Stimulated activated effector memory CD8-positive, alpha-beta T cell treated with anti-CD3 and anti-CD28 coated beads, Interleukin-12 subunit alpha, Interleukin-12 subunit beta, amount 100 ng/mL, for 72 hours (primary cell): Measurements from ENCODE around the gene DYSF.
A peak's percentile ranks its signal among the peaks of the same experiment; 100 is the strongest.
"Not testable (repeated sequence)": the region's sequence is repeated elsewhere in the genome, so short reads cannot be mapped to it uniquely, and the experiment has no call there.

Experiments used
- ATAC-seq: fragments of 150-1000 bp; cut with Tn5 transposase; 2 replicates; pipeline ENCODE4 v1.10.0; 2021
- DNase-seq, 2 donors: peaks; one replicate each; pipeline ENCODE4 v3.0.0; 2021 to 2022; ENCODE audit warnings: low spot score in 2 of 2
- H3K27ac Mint-ChIP-seq: one replicate; pipeline ENCODE4 v1.8.0; 2022; ENCODE audit warnings: mild to moderate bottlenecking, mixed read lengths
- H3K36me3 Mint-ChIP-seq: one replicate; pipeline ENCODE4 v1.8.0; 2022; ENCODE audit warnings: mild to moderate bottlenecking, mixed read lengths
- H3K4me1 Mint-ChIP-seq: one replicate; pipeline ENCODE4 v1.8.0; 2022; ENCODE audit warnings: mixed read lengths
- H3K4me3 Mint-ChIP-seq: one replicate; pipeline ENCODE4 v1.8.0; 2022; ENCODE audit warnings: mild to moderate bottlenecking, mixed read lengths
- H3K9me3 Mint-ChIP-seq: one replicate; pipeline ENCODE4 v1.8.0; 2022; ENCODE audit warnings: mixed read lengths

The DYSF gene

DNA sequence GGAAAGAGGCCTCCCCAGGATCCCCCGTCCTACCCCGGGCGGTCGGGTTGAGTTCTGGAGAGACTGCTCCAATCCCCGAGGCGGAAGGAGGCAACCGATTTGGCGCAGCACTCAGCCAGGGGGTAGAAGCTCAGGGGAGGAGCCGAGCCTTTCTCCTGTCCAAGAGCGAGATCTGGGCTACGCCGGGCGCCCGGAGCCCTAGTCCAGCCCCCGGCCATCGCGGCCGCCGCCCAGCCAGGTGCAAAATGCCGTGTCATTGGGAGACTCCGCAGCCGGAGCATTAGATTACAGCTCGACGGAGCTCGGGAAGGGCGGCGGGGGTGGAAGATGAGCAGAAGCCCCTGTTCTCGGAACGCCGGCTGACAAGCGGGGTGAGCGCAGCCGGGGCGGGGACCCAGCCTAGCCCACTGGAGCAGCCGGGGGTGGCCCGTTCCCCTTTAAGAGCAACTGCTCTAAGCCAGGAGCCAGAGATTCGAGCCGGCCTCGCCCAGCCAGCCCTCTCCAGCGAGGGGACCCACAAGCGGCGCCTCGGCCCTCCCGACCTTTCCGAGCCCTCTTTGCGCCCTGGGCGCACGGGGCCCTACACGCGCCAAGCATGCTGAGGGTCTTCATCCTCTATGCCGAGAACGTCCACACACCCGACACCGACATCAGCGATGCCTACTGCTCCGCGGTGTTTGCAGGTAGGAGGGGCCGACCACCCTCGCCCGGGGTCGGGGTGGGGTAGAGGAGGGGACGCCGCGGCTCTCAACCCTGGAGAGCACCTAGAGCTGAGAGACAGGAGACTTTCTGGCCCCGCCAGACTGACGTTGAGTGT, at the start of gene DYSF:
DYSF (plus strand) TSS at position 158 of the 817 bp plus-strand sequence.
- Mint-ChIP-seq H3K36me3 (no peaks in the 10 kb centered on the region), H3K4me1 (peaks cover 52% of the 10 kb centered on the region), H3K9me3 (no peaks in the 10 kb centered on the region), H3K4me3 (peak within 1 kb of the TSS; percentile 51), H3K27ac (no peak within 1 kb of the TSS)
- DNase-seq = peak in 1 of 2 donors; percentile 51
- peak; percentile 19 for ATAC-seq

DNA sequence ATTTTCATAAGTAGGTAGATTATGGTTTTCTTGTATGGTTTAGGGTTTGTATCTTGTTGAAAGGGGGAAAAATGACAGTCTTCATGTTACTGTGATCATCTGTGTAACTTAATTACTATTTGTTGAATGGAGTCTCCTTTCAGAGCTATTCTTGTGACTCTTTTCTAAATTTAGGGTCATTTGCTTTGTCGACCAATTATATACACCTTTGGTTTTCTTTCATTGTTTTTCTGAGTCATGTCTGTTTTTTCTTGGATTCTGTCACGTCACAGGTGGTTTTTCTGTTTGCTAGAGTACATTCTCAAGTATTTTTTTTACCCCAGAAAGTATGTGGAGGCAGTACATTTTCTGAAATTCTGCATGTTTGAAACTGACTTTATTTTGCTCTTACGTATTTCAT, 43.8 kb upstream of the DYSF start:
- Mint-ChIP-seq H3K4me1 (no peaks in the 10 kb centered on the region), H3K4me3 (no peak overlapping the region), H3K9me3 (no peaks in the 10 kb centered on the region), H3K27ac (no peak overlapping the region), H3K36me3 (peaks cover 66% of the 10 kb centered on the region)
- DNase-seq (no peak), ATAC-seq (no peak)

DNA sequence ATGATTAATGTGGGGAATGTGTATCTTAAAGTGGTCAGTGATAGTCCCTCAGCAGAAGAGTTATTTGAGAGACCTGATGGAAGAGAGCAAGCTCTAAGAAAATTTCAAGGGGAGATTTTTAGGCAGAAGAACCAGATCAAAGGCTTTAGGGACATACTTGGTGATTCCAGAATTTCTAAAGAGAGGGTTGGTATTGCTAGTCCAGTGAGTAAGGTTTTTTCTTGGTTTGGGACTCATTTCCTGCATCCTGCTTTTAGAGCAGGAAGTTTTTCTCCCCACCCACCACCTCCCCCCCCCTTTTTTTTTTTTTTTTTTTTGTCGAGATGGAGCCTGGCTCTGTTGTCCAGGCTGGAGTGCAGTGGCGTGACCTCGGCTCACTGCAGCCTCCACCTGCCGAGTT, 42.7 kb upstream of the DYSF start:
- ATAC-seq (no peak), DNase-seq (no peak)
- Mint-ChIP-seq H3K36me3 (peaks cover 55% of the 10 kb centered on the region), H3K4me1 (no peaks in the 10 kb centered on the region), H3K27ac (no peak overlapping the region), H3K4me3 (no peak overlapping the region), H3K9me3 (no peaks in the 10 kb centered on the region)

DNA sequence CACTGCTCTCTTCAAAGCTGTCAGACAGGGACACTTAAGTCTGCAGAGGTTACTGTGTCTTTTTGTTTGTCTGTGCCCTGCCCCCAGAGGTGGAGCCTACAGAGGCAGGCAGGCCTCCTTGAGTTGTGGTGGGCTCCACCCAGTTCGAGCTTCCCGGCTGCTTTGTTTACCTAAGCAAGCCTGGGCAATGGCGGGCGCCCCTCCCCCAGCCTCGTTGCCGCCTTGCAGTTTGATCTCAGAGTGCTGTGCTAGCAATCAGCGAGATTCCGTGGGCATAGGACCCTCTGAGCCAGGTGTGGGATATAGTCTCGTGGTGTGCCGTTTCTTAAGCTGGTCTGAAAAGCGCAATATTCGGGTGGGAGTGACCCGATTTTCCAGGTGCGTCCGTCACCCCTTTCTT, 36.5 kb upstream of the DYSF start:
- peak overlapping the region; percentile 72 for H3K4me3 Mint-ChIP-seq
- not testable (repeated sequence) for H3K9me3 Mint-ChIP-seq, H3K4me1 Mint-ChIP-seq, ATAC-seq
- peak in 1 of 2 donors; percentile 49 for DNase-seq
- H3K36me3 Mint-ChIP-seq = peaks cover 15% of the 10 kb centered on the region
- H3K27ac Mint-ChIP-seq = peak overlapping the region; percentile 86

DNA sequence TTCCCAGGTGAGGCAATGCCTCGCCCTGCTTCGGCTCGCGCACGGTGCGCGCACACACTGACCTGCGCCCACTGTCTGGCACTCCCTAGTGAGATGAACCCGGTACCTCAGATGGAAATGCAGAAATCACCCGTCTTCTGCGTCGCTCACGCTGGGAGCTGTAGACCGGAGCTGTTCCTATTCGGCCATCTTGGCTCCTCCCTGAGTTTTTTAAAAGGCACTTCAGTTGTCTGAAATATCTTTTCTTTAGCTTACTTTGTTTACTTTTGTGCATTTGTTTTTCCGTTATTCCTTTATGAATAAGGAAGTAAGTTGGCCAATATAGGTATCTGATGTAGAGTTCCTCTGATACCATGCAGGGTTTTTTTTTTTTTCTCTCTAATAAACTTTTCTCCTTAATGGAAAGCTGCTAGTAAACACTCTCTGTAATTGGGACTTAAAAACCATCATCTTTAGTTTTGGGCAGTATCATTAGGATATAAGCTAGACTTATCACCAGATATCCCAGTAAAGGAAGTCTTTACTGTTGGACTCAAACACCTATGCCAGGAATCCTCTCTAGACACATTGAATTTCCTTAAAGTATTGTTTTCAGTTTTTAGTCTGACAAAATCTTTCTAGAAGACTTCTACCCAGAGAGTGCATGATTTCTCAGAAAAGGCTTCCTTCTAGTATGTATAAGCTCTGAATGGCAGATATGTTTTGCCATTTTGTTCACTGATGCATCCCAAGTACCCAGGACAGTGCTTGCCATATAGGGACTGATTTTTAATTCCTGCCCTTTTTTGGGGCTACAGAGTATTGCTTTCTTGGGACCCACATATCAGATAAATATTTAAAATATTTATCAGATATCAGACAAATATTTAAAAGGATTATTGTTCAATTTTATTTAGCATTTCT, 35.8 kb upstream of the DYSF start:
- DNase-seq = no peak
- Mint-ChIP-seq H3K9me3 (no peaks in the 10 kb centered on the region), H3K36me3 (peaks cover 18% of the 10 kb centered on the region), H3K4me1 (peaks cover 6% of the 10 kb centered on the region), H3K4me3 (peak overlapping the region; percentile 72), H3K27ac (peak overlapping the region; percentile 86)
- no peak for ATAC-seq

- Mint-ChIP-seq H3K4me3 (no peak overlapping the region), H3K36me3 (peaks cover 34% of the 10 kb centered on the region), H3K4me1 (peaks cover 6% of the 10 kb centered on the region), H3K27ac (no peak overlapping the region), H3K9me3 (no peaks in the 10 kb centered on the region)
- ATAC-seq (no peak), DNase-seq (no peak)
These were observed 34.2 kb upstream of the DYSF start for GRCh38 chr2:71419145-71419544.

DNA sequence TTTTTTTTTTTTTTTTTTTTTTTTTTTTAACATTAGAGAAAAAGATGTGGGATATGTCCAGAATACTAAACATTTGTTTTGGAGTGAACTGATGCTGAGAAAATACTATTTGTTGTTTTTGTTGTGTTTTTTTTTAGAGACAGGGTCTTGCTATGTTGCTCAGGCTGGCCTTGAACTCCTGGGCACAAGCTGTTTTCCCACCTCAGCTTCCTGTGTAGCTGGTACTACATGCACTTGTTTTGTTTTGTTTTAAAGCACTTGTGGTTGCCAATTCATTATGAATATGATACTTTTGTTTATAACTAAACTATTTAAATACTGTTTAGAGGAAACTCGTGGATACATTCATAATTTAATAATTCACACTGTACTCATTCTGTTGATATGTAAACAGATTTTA, 33.4 kb upstream of the DYSF start:
- Mint-ChIP-seq H3K27ac (no peak overlapping the region), H3K36me3 (peaks cover 42% of the 10 kb centered on the region), H3K9me3 (no peaks in the 10 kb centered on the region), H3K4me3 (no peak overlapping the region), H3K4me1 (peaks cover 6% of the 10 kb centered on the region)
- ATAC-seq (no peak), DNase-seq (no peak)

DNA sequence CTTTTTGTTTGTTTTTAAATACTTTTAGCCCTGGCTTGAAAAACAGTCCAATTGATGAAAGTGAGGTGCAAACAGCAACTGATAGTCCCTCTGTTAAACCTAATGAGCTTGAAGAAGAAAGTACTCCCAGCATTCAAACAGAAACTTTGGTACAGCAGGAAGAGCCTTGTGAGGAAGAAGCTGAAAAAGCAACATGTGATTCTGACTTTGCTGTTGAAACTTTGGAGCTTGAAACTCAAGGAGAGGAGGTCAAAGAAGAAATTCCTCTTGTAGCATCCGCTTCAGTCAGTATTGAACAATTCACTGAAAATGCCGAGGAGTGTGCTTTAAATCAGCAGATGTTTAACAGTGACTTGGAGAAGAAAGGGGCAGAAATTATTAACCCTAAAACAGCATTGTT, 30.6 kb upstream of the DYSF start:
- Mint-ChIP-seq H3K36me3 (peaks cover 70% of the 10 kb centered on the region), H3K9me3 (no peaks in the 10 kb centered on the region), H3K4me1 (peaks cover 6% of the 10 kb centered on the region), H3K4me3 (no peak overlapping the region), H3K27ac (no peak overlapping the region)
- ATAC-seq = no peak
- no peak for DNase-seq

DNA sequence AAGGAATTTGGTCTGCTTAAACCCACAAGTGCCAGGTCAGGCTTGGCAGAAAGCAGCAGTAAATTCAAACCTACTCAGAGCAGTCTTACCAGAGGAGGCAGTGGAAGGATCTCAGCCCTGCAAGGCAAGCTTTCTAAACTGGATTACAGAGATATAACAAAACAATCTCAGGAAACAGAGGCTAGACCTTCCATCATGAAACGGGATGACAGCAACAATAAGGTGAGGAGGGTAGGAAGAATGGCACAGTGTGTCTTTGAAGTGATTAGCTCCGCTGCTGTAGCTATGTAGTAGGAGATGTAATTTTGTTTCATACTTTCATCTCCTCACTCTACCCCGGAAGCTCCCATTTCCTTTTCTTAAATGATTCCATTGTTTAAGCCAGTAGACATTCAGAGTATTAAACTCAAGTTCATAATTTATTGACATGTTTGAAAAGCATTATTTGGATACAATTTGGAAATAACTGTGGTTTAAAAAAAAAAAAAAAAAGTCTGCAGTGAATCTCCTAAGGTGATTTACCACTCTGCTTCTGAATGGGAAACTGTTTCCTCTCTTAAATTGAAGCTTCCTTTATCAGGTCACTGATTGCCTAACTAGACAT, 29.4 kb upstream of the DYSF start:
- H3K4me1 Mint-ChIP-seq = peaks cover 5% of the 10 kb centered on the region
- no peaks in the 10 kb centered on the region for H3K9me3 Mint-ChIP-seq
- peaks cover 78% of the 10 kb centered on the region for H3K36me3 Mint-ChIP-seq
- no peak overlapping the region for H3K4me3 Mint-ChIP-seq
- H3K27ac Mint-ChIP-seq = no peak overlapping the region
- DNase-seq (no peak), ATAC-seq (no peak)

- H3K4me3 Mint-ChIP-seq = no peak overlapping the region
- peaks cover 94% of the 10 kb centered on the region for H3K36me3 Mint-ChIP-seq
- no peak overlapping the region for H3K27ac Mint-ChIP-seq
- DNase-seq (no peak), ATAC-seq (no peak)
- H3K9me3 Mint-ChIP-seq = no peaks in the 10 kb centered on the region
- H3K4me1 Mint-ChIP-seq = no peaks in the 10 kb centered on the region
These were observed 26.6 kb upstream of the DYSF start for GRCh38 chr2:71426721-71427120.

DNA sequence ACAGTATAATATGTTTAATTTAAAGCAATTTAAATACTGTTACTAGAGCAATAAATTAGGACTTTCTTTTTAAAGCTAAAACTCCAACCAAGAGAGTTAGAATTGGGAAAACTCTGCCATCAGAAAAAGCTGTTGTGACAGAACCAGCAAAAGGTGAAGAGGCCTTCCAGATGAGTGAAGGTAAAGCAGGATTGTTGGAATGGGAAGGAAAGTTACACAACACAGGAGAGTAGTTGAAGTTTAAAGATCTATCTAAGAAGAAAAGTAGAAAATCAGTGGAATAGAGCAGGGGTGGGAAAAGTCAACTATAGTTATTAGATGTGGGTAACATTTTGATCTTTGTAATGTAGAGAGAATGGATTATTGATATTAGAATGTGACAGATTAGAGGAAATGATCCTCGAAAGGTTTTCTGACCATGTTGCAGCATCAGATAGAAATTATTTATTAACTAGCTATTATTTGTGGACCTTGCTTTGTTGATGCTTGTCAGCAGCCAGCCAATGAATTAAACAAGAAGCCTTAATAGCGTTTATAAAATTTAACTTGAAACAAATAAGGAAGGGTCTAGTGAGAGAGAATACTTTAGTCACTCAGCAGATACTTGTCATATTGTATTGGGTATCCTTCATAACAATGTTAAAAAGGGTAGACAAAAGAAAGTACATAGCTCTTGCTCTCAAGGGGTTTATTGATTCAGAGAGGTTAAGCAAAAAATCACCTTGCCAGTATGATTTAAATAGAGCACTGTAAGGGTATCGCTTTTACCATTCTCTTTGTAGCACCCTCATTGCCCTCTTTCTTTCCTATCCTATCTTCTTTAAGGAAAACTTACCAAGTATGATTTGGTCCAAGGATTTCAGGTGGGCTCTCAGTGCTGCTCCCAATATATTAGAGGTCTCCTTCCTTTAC, 24.6 kb upstream of the DYSF start:
- H3K9me3 Mint-ChIP-seq = no peaks in the 10 kb centered on the region
- H3K4me3 Mint-ChIP-seq = no peak overlapping the region
- DNase-seq (no peak), ATAC-seq (no peak)
- no peaks in the 10 kb centered on the region for H3K4me1 Mint-ChIP-seq
- H3K36me3 Mint-ChIP-seq = peaks cover 100% of the 10 kb centered on the region
- no peak overlapping the region for H3K27ac Mint-ChIP-seq

DNA sequence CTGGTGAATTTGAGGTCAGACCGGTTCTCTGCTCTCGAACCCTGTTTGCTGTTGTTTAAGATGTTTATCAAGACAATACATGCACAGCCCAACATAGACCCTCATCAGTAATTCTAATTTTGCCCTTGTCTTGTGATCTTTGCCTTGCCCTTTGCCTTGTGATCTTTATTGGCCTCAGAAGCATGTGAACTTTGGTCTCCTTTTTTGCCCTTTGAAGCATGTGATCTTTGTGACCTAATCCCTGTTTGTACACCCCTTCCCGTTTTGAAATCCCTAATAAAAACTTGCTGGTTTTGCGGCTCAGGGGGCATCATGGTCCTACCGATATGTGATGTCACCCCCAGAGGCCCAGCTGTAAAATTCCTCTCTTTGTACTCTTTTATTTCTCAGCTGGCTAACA, 8.2 kb upstream of the DYSF start:
- Mint-ChIP-seq H3K36me3 (peaks cover 17% of the 10 kb centered on the region), H3K4me1 (peaks cover 19% of the 10 kb centered on the region)
- not testable (repeated sequence) for ATAC-seq, H3K27ac Mint-ChIP-seq, H3K9me3 Mint-ChIP-seq, H3K4me3 Mint-ChIP-seq, DNase-seq

DNA sequence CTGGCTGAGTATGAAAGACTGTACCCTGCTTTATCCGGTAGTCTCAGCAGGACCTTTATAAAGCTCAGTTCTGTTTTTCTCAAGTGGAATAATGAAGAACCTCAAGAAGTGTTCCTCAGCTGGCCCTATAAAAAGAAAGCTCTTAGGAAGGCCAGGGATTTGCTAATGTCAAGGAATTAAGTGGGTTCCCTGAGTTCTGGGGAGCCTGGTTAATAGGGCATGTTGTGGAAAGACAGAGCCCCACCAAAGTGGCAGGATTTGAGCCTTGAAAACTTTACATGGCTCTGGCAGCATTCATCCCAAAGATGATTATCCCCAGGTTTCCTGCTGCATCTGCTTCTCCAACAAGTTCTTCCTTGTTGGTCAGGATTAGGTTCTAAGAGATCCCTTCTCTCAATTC, 6.9 kb upstream of the DYSF start:
- Mint-ChIP-seq H3K27ac (no peak overlapping the region), H3K4me1 (peaks cover 22% of the 10 kb centered on the region), H3K4me3 (no peak overlapping the region), H3K9me3 (no peaks in the 10 kb centered on the region), H3K36me3 (peaks cover 3% of the 10 kb centered on the region)
- ATAC-seq (no peak), DNase-seq (no peak)

DNA sequence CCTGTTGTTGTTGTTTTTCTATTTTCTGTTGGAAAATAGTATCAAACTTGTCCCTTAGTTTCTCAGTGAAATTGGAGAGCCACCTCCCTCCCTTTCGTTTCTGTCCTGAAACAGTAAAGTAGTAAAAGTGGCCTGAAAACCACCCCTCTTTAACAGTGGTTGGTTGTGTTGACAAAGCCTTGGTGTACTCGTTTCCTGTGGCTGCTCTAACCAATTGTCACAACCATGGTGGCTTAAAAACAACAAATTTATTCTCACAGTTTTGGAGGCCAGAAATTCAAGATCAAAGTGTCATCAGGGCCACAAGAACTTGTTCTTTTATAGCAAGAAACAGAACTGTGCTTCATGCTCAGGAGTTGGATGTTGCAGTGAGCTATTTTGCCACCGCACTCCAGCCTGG, 4.0 kb upstream of the DYSF start:
- H3K9me3 Mint-ChIP-seq = no peaks in the 10 kb centered on the region
- ATAC-seq = peak; percentile 41
- no peak overlapping the region for H3K4me3 Mint-ChIP-seq

DNA sequence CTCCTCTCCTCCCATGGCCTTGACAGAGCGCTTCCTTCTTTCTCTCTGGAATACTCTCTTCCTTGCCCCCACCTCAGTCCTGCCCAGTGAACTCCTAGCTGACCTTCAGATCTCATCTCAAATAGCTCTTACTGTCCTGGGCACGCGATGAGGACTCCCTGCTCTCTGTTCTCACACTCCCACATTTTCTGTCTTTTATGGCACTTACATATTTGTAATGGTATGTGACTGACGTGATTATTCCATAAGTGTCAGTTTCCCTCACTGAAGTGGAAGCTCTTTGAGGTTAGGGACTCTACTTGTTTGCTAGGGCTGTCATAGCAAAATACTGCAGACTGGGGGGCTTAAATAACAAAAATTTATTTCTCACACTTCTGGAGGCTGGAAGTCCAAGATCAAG, 1.7 kb upstream of the DYSF start:
- no peaks in the 10 kb centered on the region for H3K36me3 Mint-ChIP-seq
- H3K4me1 Mint-ChIP-seq = peaks cover 57% of the 10 kb centered on the region
- H3K9me3 Mint-ChIP-seq = no peaks in the 10 kb centered on the region
- no peak overlapping the region for H3K27ac Mint-ChIP-seq
- H3K4me3 Mint-ChIP-seq = no peak overlapping the region
- DNase-seq (peak in 1 of 2 donors; percentile 38), ATAC-seq (no peak)

More for the DNA sequence above, 4.0 kb upstream of the DYSF start:
- H3K4me1 Mint-ChIP-seq = peaks cover 35% of the 10 kb centered on the region
- DNase-seq = no peak
- H3K27ac Mint-ChIP-seq = no peak overlapping the region
- no peaks in the 10 kb centered on the region for H3K36me3 Mint-ChIP-seq
